Peyer's patch (tissue), 4 donors: ENCODE results near the gene TOX3.

Experiments used
- CTCF ChIP-seq, 6 experiments: fragments of 450-650 bp in 4 of 6; fragments of 200-600 bp in 2 of 6; sonication (generic) in 1 of 6; IDR thresholded peaks; one replicate each; pipeline ENCODE4 v1.5.1; 2017 to 2019; ENCODE audit warnings: antibody characterized with exemption in 6 of 6, mild to moderate bottlenecking in 3 of 6, moderate library complexity in 1 of 6
- POLR2A ChIP-seq, 2 donors: fragments of 450-650 bp; IDR thresholded peaks; one replicate each; pipeline ENCODE4 v1.5.1; 2017; ENCODE audit warnings: antibody characterized with exemption in 2 of 2, mild to moderate bottlenecking in 2 of 2, moderate library complexity in 2 of 2

- TF ChIP-seq CTCF (IDR thresholded peaks at IDR 0.05) (no peak), POLR2A (IDR thresholded peaks at IDR 0.05) (no peak)
Observed at GRCh38 chr16:52554334-52554733, 7.4 kb upstream of the TOX3 start.
